Measurements from ENCODE around the gene PTEN.

The PTEN gene

GRCh38 chr10:87918254-87918859 lies 54.9 kb downstream of the PTEN start:
- DNase-seq (ENCODE audit: low read depth in 2 of 2): no peak

DNA sequence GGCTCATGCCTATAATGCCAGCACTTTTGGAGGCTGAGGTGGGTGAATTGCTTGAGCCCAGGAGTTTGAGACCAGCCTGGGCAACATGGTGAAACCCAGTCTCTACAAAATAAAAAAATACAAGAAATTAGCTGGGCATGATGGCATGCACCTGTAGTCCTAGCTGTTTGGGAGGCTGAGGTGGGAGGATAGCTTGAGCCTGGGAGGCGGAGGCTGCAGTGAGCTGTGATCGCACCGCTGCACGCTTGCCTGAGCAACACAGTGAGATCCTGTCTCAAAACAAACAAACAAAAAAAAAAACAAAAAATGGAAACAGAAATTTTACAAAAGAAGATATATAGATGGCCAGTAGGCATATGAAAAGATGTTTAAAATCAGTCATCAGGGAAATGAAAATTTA lies 57.1 kb downstream of the PTEN start:
- DNase-seq (ENCODE audit: low read depth in 2 of 2): no peak

DNA sequence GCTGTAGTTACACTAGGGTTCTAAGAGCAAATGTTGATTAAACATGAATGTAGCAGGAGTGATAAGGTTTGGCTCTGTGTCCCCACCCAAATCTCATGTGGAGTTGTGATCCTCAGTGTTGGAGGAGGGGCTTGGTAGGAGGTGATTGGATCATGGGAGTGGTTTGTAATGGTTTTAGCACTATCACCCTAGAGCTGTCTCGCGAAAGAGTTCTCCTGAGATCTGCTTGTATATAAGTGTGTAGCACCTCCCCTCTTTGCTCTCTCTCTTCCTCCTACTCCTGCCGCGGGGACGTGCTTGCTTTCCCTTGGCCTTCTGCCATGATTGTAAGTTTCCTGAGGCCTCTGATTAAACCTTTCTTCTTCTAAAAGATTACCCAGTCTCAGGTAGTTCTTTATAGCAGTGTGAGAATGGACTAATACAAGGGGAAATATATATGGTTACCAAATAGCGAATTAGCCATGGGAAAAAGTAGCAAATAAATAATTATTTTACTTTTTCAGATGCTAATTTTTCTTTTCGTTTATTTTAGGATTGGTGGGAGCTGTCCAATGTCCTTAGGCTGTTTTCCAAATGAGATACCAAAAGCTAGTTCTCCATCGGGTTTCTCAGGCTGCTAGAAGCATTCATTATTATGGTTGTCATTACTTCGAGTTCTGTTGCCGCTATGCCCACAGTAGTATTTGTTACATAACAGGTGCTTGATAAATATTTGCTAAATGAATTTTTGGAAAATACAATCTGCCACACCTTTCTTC lies 58.7 kb downstream of the PTEN start:
- DNase-seq (ENCODE audit: low read depth in 2 of 2): no peak

DNA sequence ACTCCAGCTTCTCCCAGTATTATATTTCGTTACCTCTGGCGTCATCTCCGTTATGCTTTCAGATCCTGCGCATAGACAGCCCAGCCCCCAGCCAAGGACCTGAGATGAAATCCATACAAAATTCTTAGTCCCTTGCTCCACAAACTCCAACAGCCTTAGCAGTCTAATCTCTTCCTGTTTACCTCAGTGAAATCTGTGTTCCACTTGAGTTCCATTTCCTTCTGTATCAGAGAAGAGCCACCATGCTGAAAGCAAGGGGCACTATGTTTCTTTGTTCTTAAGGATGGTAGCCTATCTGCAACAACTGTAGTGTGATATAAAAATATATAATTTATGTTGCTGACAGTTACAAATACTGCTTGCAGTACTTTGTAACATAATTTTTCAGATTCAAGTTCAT lies 59.8 kb downstream of the PTEN start:
- DNase-seq (ENCODE audit: low read depth in 2 of 2): no peak

DNA sequence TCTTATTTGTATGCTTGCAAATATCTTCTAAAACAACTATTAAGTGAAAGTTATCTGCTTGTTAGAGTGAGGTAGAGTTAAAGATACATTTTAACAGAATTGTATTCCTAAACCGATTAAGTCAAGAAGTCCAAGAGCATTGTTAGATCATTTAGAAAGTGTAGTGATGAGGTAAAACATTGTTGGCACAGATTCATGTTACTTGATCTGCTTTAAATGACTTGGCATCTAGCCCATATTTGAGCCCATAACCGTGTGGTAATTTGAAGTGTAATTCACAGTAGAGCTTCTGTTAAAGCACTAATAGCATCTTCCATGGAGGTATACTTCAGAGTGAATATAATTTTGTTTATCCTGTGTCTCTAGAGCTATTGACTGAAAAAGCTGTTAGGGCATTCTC lies 62.1 kb downstream of the PTEN start:
- no peak for DNase-seq (ENCODE audit: low read depth in 2 of 2)

DNA sequence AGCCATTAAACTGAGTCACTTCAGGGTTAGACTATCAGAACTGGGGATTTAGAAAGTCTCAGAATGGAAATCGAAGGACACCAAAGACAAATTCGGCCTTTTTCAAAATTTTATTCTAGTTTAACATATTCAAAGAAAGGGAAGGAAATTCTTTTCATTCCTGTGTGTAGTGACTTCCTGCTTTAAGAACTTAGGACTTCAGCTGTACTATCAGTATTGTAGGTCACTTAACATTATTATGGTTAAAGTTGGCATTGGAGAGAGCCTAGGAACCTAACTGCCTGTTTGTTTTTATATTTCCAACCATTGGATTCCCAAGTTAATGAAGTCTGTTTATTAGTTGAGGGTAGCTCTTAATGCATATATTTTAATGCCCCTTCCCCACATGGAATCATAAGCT lies 63.7 kb downstream of the PTEN start:
- DNase-seq (ENCODE audit: low read depth in 2 of 2): no peak

DNA sequence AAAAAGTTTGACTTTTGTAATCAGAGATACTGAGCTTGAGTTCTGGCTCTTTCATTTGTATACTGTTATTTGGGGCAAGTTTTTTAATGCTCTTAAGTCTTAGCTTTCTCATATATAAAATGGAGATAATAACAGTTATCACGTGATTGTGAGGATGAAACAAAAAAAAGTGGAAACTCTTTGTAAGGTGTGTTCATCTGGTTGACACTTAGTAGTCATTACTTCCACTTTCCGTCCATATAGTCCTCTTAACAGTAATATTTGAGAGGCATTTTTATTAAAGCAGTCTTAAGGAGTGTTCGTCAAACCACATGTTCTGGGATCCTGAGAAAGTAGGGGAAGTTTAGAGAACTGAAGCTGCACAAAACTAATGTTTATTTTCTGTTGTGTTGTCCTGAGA lies 65.6 kb downstream of the PTEN start:
- no peak for DNase-seq (ENCODE audit: low read depth in 2 of 2)

GRCh38 chr10:87930141-87930540 lies 66.7 kb downstream of the PTEN start:
- no peak for DNase-seq (ENCODE audit: low read depth in 2 of 2)

DNA sequence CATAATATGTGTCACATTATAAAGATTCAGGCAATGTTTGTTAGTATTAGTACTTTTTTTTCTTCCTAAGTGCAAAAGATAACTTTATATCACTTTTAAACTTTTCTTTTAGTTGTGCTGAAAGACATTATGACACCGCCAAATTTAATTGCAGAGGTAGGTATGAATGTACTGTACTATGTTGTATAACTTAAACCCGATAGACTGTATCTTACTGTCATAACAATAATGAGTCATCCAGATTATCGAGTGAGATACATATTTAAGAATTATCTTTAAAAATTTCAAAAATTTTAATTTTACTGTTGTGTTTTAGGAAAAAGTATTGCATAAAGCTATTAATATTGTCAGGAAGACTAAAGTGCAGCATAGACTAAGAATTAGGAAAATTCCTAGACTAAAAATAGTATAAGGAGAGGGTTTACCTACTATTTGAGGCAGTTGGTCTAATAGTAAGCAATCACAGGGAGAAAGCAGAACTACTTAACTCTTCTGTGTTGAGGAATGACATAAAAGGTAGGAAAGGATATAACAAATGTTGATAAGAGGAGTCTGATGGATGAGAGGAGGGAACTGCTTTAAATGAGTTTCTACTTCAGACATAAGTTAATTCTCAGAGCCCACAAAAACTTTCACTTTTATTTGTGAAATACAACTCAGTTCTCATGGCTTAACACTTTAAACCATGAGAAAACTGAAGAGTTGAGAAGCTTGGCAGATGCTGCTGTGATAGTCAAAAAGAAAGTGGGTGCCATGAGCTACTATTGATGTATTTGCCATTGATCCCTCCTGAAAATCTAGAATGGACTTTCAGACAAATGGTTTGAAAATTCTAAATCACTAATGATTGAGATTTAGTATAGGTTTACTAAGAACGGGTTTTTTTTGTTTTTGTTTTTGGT lies 67.8 kb downstream of the PTEN start:
- no peak for DNase-seq (ENCODE audit: low read depth in 2 of 2)

DNA sequence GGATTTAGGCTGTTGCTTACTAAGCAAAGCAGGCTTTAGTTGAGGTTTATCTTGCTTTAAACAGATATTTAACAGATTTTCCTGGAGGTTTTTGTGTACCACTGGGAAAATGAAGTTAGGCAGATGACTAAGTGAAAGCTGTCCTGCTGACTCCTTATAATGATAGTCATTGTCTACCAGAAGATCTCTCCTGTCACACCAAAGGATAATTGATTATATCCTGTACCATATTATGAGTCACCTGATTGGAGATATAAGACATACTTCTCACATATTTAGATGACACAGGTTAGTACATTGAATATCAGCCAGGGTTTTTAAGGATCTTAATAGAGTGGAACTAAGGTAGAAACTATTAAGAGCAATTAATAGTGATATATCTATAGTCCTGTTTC lies 68.4 kb downstream of the PTEN start:
- no peak for DNase-seq (ENCODE audit: low read depth in 2 of 2)

- DNase-seq (ENCODE audit: low read depth in 2 of 2): no peak
These were observed 72.1 kb downstream of the PTEN start for GRCh38 chr10:87935290-87936141.

GRCh38 chr10:87940210-87940609 lies 76.8 kb downstream of the PTEN start:
- no peak for DNase-seq (ENCODE audit: low read depth in 2 of 2)

- no peak for DNase-seq (ENCODE audit: low read depth in 2 of 2)
These were observed 79.6 kb downstream of the PTEN start for GRCh38 chr10:87942884-87943527.

GRCh38 chr10:87945984-87946383 lies 82.6 kb downstream of the PTEN start:
- DNase-seq (ENCODE audit: low read depth in 2 of 2): no peak

DNA sequence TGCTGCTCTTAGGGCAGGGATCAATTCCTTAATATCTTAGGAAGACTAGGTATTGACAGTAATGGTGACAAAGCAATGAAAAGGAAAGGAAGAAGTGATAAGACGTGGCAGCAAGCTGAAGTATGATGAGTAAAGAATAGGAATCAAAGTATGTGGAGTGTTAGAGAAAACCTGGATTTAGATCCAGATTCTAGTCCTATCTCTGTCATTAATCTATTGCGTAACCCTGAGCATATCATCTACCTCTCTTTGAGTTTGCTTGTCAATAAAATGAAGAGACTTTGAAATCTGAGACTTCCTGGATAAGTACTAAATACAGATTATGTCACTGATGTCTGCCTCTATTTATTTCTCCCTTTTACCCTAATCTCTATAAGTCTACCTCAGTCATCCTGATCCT lies 89.2 kb downstream of the PTEN start:
- no peak for DNase-seq (ENCODE audit: low read depth in 2 of 2)

DNA sequence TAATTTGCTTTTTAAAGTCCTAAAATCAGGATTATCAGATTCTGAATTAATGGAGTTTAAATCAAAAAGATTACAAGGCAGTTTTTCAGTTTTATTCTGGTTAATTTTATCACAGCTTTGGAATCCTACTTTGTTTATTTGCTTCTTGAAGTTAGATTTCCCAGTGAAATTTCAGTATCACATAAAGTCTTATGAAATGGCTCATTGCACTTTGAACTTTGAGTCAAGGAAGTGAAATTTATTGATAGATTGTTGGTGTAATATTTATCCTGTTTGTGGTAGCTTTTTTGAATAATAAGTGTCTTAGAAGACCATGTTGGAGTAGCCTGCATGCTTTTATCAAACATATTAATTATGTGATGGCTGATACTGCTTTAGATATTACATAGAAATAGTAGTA lies 92.6 kb downstream of the PTEN start:
- no peak for DNase-seq (ENCODE audit: low read depth in 2 of 2)

- no peak for DNase-seq (ENCODE audit: low read depth in 2 of 2)
These were observed 94.3 kb downstream of the PTEN start for GRCh38 chr10:87957702-87958101.

DNA sequence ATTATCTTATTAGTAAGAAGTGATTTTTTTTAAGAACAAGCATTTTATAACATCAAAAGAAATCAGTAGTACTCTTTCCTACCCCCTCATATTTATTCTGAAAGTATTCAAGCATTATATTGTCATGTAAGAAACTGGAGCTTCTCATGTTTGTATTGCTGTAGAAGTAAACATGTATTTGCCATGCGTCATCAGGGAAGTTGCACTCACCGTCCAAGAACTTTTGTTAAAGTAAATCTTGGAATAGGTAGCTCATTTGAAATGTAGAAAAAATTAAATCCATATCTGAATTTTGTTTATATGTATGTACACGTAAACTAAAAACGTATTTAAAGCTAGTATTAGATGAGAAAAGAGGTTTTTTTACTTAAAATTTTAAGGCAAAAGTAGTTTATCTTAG lies 96.8 kb downstream of the PTEN start:
- no peak for DNase-seq (ENCODE audit: low read depth in 2 of 2)

DNA sequence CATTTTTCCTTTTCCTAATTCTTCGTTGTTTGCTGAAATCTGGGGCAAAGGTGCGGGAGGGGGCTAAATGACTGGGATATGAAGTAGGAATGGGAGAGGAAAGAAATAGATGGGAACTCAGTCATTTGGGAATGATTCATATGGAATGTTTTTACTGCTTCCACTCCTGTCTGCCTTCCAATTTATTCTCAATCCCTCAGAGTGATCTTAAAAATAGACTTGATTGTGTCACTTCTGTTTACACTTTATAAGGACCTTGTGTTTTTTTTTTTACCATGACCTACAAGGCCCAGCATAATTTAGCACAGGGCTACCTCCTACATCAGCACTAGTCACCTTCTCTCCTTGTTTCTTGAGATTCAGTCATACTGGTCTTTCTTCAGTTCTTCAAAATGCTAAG lies 97.9 kb downstream of the PTEN start:
- DNase-seq (ENCODE audit: low read depth in 2 of 2): no peak

GRCh38 chr10:87966459-87966858 lies 103.0 kb downstream of the PTEN start:
- DNase-seq (ENCODE audit: low read depth in 2 of 2): no peak

DNA sequence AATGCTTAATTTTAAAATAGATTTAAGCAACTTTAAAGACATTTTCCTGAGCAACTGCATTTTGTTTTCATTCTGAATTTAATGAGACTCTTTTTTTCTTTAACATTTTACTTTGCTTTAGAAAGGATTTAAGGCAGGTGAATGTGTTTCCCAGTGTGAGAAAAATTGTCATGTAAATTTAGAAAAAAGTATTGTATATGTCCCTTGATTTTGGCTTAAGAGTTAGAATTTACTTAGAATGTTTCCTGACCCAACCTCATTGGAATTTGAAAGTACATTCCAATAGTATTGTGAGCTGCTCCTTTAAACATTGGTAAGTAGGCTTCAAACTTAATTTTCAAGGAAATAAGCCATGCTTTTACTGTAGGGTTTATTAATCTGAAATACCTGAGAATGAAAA lies 110.2 kb downstream of the PTEN start:
- no peak for DNase-seq (ENCODE audit: low read depth in 2 of 2)
